Activated effector memory CD4-positive, alpha-beta T cell treated with anti-CD3 and anti-CD28 coated beads, Interleukin-2, amount 50 U/mL, for 16 hours (primary cell): ENCODE results near the gene GATAD2A.
"Not testable (repeated sequence)": the region's sequence is repeated elsewhere in the genome, so short reads cannot be mapped to it uniquely, and the experiment has no call there.

Experiments
- DNase-seq: peaks from one replicate; pipeline ENCODE4 v3.0.0-alpha.2; 2020

Gene GATAD2A

DNA sequence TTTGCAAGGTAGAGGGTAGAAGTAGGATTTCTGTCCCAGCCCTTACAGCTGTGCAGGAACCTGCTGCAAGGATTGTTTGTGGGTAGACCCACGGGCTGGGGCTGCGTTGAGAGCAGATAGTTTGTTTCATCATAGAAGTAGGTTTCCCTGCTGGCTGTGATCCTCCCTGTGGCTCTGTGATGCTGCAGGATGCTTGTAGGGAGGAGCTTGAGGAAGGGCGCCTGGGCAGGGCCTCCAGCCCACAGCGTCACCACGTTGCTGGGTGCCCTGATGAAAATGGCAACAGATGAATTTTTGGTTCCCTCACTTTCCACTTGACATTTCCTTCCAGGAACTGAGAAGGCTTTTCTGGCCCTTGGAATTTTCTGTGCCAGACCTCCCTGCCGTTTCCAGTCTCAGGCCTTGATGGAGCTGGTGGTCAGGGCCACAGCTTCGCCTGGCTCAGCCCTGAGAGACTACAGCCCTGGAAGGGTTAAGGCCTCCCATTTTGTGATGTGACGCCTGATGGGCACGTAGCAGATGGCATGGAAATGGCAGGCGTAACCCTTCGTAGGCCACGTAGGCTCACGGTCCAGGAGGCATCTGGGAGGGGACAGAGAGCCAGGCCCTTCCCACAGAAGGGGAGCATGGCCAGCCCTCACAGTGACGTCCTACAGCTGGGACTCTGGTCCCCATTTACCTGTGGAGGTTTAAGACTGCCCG, 42.2 kb downstream of the GATAD2A start:
- peak; percentile 72 for DNase-seq

DNA sequence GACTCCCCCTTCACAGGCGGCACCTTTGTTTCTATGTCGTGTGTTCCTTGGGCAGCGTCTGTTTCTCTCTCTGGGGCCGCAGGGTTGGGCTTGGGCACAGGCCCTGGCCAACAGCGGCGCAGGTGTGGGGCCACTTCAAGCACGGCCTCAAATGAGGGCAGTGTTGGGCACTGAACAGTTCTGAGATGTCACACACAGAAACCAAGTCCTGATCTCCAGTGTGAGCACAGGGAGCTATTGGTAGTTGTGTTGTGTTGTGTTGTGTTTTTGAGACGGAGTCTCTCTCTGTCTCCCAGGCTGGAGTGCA, 42.7 kb downstream of the GATAD2A start:
- DNase-seq: no peak

DNA sequence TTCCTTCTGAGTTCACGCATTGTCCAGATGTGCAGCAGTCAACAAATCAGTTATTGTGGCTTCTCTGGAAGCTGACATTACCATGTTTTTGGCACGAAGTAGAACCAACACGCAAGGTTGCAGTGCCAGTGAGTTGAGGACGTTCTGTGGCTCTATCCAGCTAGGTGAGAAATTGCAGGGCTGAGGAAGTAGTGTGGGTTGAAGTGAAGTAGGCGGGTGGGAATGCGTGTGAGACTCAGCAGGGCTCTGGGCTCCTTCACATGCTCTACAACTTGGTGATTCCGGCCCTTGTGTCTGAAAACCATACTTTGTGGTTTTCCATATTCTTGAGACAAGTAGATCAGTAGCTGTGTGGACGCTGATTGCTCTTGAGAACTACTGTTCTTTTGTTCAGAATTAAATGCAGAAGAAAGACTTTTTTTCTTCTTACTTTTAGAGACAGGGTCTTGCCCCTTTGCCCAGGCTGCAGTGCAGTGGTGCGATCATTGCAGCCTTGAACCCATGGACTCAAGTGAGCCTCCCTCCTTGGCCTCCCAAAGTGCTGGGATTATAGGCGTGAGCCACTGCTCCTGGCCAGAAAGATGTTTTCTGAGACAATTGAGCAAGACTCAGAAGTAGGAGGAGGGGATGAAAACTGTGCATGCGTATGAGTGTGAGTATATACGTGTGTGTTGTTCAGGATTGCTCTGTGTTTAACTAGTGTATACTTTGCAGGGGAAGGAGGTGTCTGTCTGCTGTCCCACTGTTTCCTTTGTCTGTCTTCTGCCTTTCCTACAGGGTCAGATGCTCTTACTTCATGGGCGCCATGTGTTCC, 46.2 kb downstream of the GATAD2A start:
- peak; percentile 70 for DNase-seq

DNA sequence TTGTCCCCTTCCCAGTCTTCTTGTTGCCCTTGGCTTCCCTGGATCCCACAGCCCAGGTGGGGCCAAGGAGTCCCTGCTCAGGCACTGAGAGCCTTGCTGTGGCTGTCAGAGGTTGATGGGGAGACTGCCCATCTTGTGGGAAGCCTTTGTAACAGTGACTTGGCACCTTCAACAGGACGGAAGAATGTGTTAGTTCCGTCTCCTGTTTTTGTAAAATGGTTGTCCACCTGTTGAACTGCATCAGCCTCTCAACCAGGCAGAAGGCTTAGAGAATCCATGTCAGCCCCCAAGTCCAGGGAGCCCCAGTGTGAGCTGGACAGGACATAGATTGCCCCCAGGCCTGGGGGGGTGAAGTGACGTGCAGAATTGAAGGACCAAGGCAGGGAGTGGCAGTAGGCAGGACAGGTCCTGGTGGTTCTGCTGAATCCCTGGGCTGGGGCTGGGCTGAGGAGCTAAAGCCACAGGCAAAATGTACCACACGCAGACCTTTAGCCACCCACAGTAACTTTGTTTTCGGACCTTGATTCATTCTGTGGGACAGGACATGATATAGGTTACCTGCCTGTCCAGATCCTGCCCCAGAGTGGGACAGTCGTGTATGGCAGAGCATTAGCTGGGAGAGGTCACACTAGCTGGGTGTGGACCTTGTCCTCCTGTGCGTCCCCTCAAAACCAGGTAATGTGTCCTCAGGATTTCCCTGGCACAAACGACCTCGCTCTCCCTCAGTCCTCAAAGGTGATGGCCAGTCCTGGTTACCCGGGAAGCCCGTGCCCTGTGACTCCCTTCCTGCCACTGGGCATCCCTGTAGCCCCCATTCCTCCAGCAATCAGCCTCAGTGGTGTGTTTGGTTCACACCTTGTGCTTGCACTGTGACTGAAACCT, 47.0 kb downstream of the GATAD2A start:
- DNase-seq: no peak

DNA sequence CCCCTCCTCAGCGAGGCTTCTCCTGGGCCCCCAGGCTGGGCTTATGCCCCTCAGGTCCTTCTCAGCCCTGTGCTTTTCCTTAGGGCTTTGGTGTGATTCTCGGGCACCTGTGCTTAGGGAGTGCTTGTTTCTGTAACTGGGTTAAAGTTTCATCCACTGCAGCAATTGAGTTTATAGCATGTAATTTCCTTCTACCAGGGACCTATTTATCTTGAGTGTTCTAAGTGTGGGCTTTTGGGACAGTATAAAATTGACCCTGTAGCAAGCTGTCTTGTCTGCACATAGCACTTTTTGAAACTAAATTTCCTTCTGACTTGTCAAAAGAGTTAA, 47.6 kb downstream of the GATAD2A start:
- no peak for DNase-seq

DNA sequence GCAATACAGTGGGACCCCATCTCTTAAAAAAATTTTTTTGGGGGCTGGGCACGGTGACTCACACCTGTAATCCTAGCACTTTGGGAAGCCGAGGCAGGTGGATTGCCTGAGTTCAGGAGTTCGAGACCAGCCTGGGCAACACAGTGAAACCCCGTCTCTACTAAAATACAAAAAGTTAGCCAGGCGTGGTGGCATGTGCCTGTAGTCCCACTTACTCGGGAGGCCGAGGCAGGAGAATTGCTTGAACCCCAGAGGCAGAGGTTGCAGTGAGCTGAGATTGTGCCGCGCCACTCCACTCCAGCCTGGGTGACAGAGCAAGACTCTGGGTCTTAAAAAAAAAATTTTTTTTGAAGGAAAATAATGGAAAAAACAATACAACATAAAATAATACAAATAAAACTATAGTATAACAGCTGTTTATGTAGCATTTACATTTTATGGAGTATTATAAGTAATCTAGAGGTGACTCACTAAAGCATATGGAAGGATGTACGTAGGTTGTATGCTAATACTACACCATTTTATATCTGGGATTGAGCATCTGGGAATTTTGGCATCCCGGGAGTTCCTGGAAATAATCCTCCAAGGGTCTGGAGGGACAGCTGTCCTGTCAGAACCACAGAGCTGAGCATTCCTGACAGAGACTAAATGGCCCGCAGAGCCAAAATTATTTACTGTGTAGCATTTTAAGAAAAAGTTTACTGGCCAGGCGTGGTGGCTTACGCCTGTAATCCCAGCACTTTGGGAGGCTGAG, 49.9 kb downstream of the GATAD2A start:
- not testable (repeated sequence) for DNase-seq

DNA sequence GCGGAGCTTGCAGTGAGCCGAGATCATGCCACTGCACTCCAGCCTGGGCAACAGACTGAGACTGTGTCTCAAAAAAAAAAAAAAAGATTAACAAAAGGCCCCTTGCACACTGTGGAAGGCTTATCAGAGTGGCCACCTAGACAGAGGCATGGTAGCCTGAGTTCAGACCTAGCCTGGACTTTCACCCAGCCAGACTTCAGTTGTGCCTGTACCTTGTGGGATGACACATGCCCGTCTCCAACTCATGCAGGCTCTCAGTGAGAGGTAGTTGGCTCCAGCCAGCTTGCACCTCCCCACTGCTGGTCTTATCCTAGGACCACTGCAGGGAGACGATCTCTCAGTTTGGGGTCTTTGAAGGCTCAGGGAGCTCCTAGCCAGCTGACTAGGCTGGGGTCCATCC, 52.2 kb downstream of the GATAD2A start:
- no peak for DNase-seq

DNA sequence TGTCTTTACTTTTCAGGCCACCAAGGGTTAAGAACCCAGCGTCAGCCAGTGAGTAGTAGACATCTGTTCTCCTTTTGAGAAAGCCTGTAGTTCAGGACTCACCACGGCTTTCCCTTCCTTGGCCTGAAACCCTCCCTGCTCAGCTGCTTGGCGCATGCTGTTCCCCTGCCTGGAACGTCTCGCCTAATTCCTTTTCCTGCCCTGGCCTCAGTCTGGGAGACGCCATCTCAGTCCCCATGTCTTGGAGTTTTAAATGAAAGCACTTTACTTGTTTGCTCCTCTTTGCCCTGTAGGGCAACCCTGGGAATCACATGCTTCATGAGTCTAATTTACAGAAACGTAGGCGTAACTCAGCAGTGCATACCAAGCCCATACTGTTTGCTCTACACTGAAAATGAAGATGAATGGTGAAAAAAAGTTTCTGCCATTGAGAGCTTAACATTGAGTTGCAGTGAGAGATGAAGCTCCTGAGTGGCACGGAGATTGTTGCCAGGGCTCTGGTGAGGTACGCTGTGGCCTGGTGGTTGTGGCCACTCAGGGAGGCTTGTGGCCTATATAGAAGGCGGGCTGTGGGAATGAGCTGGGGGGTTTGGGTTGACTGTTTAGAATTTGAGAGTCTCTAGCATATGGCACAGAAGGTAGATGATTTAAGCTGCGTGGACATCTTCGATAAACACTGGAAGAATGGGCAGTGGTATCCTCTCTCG, 52.8 kb downstream of the GATAD2A start:
- DNase-seq: no peak

DNA sequence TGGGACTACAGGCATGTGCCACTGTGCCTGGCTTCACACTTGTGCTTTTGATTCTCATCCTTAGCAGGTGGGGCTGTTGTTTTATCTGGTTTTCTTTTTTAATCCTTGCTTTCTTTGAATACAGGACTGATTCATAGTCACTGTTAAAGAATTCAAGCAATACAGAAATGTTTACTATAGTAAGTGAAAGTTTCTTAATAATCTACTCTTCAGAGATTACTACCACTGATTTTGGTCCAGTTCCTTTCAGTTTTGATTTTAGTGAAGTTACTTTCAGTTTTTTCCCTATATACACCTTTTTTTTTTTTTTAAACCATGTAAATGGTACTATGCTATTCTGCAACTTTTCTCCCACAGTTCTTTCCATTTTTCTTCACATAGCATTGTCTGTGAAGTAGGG, 53.6 kb downstream of the GATAD2A start:
- no peak for DNase-seq

DNA sequence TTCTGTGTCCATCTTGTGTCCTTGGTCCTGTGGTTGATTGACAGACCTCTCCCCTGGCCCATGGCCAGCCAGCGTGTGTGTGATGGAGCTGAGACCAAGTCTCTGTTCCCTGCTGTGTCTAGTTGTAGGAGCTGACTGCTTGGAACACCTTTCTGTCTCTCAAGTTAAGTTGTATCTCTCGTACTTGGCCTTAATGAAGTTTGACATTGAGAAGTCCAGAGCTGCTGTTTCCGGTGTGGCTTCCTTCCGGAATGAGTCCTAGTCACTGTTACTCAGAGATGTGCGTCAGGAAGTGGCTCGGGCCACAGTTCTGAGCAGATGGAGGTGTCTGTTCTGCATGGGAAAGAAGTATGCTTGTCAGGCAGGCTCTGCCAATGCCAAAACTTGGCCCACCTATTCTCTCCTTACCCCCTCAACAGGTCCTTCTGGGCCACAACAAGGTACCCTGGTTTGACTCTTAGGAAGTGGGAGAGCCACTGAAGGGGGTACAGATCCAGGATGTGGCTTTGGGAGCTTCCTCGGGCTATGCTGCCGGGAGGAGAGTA, 54.3 kb downstream of the GATAD2A start:
- DNase-seq: peak; percentile 87

DNA sequence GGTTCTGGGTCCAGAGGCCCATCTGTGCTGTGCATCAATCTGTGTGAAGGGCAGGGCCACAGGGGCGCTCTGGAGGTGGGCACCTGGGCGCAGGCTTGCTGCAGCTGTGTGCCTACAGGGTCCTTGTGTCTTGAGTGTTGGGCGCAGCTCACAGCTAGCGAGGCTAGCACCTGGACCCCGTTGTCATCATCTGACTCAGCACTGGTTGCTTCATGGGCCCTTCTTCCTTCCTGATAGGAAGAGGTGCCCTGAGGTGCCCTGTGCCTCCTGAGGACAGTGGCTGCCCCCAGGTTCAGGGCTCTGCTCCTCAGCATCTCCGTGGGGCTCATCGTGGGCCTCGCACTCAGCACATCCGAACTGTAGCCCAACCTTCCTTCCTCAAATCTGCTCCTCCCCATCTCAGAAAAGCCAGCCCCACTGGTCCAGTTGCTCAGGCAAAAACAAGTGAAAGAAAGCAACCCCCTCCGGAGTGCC, 54.8 kb downstream of the GATAD2A start:
- peak; percentile 73 for DNase-seq

DNA sequence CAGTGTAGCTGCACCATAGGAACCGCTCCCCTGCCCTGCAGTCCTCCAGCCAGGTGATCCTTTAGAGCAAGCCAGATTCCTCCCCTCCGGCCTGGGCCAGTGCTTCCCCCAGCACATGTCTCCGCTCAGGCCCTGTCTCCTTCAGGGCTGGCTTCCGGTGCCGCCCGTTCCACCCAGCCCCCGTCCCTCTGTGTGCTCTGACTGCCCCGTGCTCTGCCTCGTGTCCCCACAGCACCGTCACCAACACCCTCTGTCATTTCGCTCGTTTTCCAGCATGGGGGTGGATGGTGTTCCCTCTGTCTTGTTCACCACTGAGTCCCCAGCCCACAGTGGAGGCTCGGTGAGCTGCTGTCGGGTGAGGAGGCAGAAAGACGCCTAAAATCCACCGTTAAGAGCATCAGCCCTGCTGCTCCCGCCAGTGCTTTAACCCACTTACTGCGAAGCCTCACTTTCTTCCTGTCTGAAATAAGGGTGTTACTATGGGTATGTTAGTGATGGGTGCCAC, 55.3 kb downstream of the GATAD2A start:
- DNase-seq: peak; percentile 87

DNA sequence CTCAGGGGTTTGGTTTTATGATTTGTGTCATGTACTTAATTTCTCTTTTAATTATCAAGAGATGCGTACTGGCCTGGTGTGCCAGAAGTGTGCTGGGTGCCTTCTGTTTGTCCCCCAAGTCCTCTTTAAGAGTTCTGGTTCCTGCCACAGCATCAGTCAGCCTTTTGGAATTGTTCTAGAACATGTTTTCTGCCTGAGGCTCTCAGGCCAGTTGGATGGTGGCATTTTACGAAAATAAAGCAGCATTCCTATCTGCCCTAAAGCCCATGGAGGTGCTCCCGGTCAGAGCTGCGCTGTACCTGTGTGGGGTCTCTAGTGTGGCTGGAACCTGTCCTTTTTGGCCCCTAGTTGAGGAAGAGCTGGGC, 55.8 kb downstream of the GATAD2A start:
- no peak for DNase-seq

DNA sequence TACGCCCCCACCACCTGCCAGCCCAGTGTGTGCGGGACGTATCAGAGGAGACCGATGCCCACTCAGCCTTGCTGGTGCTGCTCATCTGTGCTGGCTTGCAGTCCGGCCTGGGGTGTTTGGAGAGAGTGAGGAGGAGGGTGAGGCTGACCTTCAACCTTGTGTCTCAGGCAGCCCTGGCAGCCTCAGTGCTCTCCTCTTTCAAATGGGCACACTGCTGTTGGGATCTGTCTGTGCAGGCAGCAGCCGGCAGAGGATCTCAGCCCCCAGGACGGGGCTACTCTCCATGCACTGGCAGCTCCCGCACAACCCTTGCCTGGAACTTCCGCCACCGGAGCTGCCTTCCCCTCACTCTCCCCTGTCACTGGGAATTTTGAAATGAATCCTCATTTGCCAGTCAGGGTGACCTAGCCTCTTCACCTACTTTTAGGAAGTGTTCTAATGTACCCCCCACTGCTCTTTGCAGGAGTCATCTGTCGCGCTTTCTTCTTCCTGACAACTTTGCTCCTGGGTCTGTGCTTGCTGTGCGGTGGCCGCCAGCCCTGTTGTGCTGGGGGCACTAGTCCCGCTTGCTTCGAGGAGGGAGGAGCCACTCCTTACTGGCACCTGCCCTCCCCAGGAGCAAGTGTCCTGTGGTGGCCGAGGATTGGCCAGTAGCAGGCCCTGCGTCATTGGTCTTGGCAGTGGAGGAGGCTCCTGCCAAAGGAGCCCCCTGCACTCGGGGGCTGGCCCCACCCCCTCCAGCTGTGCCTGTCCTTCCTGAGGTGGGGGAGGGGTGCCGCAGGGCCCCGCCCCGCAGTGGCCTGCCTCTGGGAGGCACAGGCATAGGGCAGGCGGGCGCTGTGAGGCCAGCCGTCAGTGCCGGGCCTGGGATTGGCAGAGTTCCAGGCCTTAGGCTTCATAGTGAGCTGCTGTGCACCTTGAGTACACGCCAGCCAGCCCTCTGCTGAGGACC, 56.5 kb downstream of the GATAD2A start:
- no peak for DNase-seq

DNA sequence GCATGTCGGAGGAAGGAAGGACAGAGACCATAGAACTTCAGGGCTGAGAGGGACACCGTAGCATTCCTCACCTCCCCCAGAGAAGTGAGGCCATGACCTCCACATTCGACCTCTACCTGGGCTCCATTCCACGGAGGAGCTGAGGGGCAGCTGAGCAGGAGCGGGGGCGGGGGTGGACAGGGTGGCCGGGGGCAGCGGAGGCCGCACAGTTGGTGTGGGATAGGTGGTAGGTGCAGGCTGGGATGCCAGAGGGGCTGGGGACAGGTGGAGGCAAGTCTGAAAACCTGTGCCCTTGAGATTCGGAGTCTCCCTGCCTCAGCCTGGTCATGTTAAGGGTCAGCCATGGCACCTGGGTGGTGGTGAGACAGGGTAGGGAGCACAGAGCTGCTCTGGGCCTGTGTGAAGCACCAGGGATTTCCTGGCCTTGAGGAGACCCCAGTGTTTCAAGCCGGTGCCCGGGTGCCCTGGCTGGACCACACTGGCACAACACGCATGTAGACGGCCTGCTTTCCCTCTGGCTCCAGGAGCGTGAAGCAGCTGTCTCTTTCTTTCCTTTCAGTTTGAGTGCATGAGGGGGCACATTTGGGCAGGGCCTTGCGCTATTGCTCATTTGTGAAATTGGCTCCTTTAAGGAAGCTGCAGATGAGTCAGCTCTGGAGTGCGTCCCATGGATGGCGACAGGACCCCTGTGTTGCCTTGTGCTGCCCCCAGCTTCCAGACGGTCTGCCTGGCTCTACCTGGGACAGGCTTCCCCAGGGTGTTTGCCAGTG, 58.1 kb downstream of the GATAD2A start:
- no peak for DNase-seq

DNA sequence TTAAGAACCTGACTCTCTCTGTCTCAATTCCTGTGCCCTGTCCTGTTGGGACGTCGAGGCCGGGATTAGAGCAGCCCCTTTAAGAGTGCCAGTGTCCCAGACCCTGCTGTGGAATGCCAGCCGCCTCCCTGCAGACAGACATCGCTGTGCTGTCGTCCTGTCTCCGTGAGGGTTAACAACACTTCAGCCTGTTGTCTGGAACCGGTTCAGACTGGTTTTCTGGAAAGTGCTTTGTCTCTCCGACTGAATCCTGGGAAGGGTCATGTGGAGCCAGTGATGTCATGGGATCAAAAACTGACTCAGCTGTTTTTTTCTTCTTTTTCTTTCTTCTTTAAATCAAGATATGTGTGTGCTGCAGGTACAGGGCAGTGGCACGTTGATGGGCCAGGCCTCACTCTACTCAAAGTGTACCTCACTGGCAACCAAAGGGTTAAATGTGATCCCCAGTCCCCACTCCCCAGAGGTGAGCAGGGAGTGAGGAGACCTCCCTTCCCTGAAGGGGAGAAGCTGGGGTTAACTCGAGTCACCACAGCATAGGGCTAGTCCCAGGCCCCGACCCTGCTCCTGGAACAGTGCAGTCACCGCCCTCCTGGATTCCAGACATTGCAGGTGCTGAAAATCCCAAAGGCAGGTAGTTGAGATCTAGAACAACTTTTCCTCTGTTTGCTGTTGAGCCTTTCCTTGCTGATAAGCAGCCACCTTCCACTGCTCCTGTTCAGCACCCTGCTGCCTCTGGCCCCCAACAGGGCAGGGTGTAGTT, 59.0 kb downstream of the GATAD2A start:
- no peak for DNase-seq

DNA sequence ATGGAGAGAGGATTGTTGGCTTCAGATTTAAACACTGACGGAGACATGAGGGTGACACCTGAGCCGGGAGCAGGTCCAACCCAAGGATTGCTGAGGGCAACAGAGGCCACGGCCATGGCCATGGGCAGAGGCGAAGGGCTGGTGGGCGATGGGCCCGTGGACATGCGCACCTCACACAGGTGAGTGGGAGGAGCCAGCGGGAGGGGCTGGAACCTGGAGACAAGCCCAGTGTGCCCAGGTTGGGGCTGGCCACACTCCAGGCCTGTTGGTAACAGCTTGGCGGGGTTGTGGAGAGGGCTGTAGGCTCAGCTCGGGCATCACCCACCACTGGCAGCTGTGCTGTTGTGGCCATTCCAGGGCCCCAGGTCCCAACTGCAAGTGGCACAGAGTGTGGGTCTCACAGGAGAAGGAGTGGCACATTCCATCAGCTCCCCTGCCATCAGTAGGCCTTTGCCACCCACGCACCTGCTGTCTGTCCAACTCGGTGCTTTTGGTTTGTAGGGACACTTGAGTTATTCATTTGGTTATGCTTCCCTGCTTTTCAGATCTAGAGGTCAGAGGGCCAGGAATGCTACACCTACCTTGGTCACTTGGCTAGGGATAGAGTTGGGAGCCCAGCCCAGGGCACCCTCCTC, 60.1 kb downstream of the GATAD2A start:
- no peak for DNase-seq

DNA sequence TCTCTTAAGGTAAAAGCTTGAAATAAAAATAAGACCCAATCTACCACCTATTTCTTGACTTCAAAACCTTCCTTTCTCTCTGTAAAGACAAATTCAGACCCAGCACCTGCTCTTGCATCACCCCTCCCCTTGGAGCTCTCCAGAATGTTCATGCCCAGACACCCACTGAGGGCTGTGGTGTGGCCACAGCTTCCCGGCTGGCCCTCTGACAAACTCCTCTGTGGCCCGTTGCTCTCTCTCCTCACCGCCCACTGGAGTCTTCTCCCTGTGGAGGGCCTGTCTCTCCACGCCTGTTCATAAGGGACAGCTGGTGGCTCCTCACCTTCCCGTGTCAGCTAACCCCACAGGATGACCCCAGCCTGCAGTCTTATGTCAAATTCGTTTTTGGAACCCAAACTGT, 60.7 kb downstream of the GATAD2A start:
- DNase-seq: no peak
